ENCODE results near the gene PIK3CB. TPM values are rescaled to one million over a fixed set of nuclear protein-coding genes. Genes with fewer than 3 reads are reported as not detected.

The PIK3CB gene
- 10 to 100 TPM; 31.7 to 39.6 TPM for total RNA-seq
- polyA plus RNA-seq (ENCODE audit: insufficient read length in 6 of 6) = 10 to 100 TPM; 12.1 to 16.5 (median 13.8) TPM
- long read RNA-seq, donor 1 = 0 reads
- long read RNA-seq, donor 2 = 0 reads
- long read RNA-seq, donor 3 = 0 reads
- long read RNA-seq, donor 4, partial matches to known transcripts = 1 of 1 reads
- long read RNA-seq, donor 4, other reads (novel, unspliced or antisense) = 0 of 1 reads
- long read RNA-seq, donor 5 = 0 reads
- long read RNA-seq, donor 6, partial matches to known transcripts = 0 of 1 reads
- long read RNA-seq, donor 6, other reads (novel, unspliced or antisense) = 0 of 1 reads
- long read RNA-seq, donor 7 = 0 reads
- long read RNA-seq, donor 8, partial matches to known transcripts = 0 of 1 reads
- long read RNA-seq, donor 8, other reads (novel, unspliced or antisense) = 0 of 1 reads
- long read RNA-seq, donor 9 = 0 reads
- long read RNA-seq, donor 10 = 0 reads
- long read RNA-seq, donor 11, full-length matches to known transcripts = 2 of 2 reads
- long read RNA-seq, donor 11, partial matches to known transcripts = 0 of 2 reads
- long read RNA-seq, donor 11, other reads (novel, unspliced or antisense) = 0 of 2 reads
- long read RNA-seq, donor 12, partial matches to known transcripts = 0 of 1 reads
- long read RNA-seq, donor 12, other reads (novel, unspliced or antisense) = 0 of 1 reads

DNA sequence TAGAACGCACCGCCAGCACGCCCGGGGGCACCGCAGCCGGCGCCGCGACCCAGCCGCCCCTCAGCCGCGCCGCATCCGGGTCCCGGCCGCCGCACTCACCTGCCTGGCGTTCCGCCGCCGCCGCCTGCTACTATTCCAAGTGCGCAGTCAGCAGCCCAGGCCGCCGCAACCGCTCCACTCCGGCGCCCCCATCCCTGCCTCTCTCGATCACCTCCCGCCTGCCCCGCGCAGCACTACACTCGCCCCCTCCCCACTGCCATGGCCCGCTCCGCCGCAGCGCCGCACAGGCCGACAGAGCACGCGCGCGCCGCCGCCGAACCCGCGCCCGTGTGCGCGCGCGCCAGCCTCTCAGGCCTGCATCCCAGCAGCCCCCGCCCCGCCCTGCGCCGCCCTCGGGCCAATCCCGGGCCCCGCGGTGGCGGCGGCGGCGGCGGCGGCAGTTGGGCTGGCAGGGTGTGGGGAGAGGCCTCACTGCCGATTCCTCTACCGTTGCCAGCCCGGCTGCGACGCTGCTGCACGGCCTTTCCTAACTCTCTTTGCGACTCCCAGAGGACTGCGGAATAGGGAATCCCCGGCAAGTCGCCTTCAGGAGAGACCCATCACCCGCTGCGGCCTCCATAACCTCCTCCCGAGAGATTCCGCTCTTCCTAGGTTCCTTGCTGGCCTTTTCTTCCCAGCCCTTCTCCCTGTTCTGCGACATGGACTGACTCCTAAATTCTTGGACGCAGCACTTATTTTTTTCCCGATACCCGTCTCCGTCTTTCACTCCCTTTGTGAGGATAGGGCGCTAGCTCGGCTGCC is at the start of gene PIK3CB:
TSS of gene PIK3CB (minus strand) at position 333 of the 801 bp plus-strand sequence. CDS start 75,585 bp downstream, outside the sequence.
- ATAC-seq (peak; percentile 97), DNase-seq (peak; percentile 75 to 98 (median 91))
- H3K4me3 ChIP-seq = peak within 1 kb of the TSS; percentile 86 to 93
- intact Hi-C loops (cut with DNase I) = no loop called here
- TF ChIP-seq, protein P1, sequence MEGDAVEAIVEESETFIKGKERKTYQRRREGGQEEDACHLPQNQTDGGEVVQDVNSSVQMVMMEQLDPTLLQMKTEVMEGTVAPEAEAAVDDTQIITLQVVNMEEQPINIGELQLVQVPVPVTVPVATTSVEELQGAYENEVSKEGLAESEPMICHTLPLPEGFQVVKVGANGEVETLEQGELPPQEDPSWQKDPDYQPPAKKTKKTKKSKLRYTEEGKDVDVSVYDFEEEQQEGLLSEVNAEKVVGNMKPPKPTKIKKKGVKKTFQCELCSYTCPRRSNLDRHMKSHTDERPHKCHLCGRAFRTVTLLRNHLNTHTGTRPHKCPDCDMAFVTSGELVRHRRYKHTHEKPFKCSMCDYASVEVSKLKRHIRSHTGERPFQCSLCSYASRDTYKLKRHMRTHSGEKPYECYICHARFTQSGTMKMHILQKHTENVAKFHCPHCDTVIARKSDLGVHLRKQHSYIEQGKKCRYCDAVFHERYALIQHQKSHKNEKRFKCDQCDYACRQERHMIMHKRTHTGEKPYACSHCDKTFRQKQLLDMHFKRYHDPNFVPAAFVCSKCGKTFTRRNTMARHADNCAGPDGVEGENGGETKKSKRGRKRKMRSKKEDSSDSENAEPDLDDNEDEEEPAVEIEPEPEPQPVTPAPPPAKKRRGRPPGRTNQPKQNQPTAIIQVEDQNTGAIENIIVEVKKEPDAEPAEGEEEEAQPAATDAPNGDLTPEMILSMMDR (IDR thresholded peaks at IDR 0.05) = no peak
- H3K36me3 ChIP-seq = no peaks in the 10 kb centered on the region
- H3K4me1 ChIP-seq = peaks cover 7 to 30% of the 10 kb centered on the region in 2 donors
- H3K9me3 ChIP-seq = no peaks in the 10 kb centered on the region
- H3K27me3 ChIP-seq = no peaks in the 10 kb centered on the region
- H3K27ac ChIP-seq = peak within 1 kb of the TSS; percentile 86 to 96

DNA sequence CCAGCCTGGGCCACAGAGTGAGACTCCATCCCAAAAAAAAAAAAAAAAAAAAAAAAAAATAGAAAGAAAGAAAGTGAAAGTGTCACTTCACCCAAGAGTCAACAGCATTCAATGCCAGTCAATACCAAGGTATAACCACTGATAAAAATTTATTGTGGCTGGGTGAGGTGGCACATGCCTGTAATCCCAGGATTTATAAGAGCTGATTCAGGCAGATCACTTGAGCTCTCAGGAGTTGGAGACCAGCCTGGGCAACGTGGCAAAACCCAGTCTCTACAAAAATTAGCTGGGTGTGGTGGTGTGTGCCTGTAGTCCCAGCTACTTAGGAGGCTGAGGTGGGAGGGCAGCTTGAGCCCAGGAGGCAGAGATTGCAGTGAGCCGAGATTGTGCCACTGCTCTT is 46.5 kb upstream of the PIK3CB start:
- Histone ChIP-seq H3K4me3 (no peak overlapping the region), H3K36me3 (no peaks in the 10 kb centered on the region), H3K27ac (no peak overlapping the region), H3K27me3 (no peaks in the 10 kb centered on the region), H3K9me3 (no peaks in the 10 kb centered on the region), H3K4me1 (peaks cover 0 to 6% of the 10 kb centered on the region in 2 donors)
- TF ChIP-seq, protein P1 (IDR thresholded peaks at IDR 0.05) = no peak
- intact Hi-C loops (cut with DNase I) = no loop called here
- DNase-seq (no peak), ATAC-seq (no peak)

DNA sequence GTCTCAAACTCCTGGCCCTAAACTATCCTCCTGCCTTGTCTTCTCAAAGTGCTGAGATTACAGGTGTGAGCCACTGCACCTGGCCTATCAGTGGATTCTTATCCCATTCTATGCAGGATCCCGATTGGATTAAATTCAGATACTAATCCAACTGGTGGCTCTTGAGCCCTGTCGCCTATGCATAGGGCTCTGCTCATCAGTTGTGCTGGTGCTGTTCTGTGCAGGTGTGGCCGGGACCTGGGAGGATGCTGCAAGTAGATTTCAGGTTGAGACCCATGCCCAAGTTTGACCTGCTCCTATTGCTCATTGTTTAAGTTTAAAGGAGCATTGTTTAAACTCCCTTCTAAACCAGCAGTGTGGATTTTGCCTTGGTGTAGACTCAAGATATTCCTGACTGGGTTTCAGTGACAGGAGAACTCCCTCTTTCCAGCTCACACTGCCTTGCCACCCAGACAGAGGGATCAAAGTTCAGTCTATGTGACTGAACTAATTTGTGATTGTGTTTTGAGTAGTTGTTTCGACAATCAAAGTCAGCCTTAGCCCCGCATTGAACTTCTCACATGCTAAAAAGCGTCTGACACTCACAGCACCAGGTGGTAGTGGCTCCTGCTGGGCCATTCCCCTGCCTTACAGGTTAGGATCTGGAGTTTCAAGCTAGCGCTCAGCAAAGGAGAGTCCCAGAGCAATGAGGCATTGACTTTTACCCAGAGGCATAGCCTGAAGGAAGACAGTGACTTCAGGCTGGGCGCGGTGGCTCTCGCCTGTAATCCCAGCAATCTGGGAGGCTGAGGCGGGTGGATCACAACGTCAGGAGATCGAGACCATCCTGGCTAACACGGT is 45.0 kb upstream of the PIK3CB start:
- no peak for DNase-seq
- no peak overlapping the region for H3K4me3 ChIP-seq
- intact Hi-C loops (cut with DNase I) = no loop called here
- H3K36me3 ChIP-seq = no peaks in the 10 kb centered on the region
- ATAC-seq = no peak
- no peaks in the 10 kb centered on the region for H3K9me3 ChIP-seq
- no peaks in the 10 kb centered on the region for H3K27me3 ChIP-seq
- no peak overlapping the region for H3K27ac ChIP-seq
- peaks cover 0 to 10% of the 10 kb centered on the region in 2 donors for H3K4me1 ChIP-seq
- TF ChIP-seq, protein P1 (IDR thresholded peaks at IDR 0.05) = no peak

DNA sequence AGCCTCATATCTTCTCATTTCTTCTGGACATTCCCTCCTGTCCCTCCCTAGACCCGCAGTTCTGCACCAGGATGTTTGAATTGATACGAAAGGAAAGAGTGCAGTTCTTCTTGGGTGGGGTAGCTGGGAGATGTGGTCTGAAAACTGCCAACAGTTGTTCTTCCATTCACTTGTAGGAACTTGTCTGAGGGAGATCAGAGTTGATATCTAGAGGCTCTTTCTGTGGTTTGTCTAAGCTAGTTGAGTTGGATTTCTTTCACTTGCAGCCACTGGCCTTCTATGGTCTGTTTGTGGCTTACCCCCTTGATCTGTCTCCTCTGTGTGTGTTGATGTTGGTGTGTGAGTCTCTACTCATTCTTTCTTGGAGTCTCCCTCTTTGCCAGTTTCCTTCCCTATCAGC is 42.5 kb upstream of the PIK3CB start:
- TF ChIP-seq, protein P1 (IDR thresholded peaks at IDR 0.05) = no peak
- H3K36me3 ChIP-seq = no peaks in the 10 kb centered on the region
- DNase-seq (no peak), ATAC-seq (no peak)
- no peaks in the 10 kb centered on the region for H3K27me3 ChIP-seq
- peaks cover 0 to 3% of the 10 kb centered on the region in 2 donors for H3K9me3 ChIP-seq
- H3K4me1 ChIP-seq = peaks cover 0 to 16% of the 10 kb centered on the region in 2 donors
- intact Hi-C loops (cut with DNase I) = no loop called here
- no peak overlapping the region for H3K27ac ChIP-seq
- H3K4me3 ChIP-seq = no peak overlapping the region
